Activated CD8-positive, alpha-beta memory T cell treated with anti-CD3 and anti-CD28 coated beads, Interleukin-2, amount 50 U/mL, for 24 hours (primary cell): ENCODE measurements around the gene MAD2L1BP.

Experiments
- DNase-seq: peaks from one replicate; pipeline ENCODE4 v3.0.0-alpha.2; 2020; ENCODE audit errors: extremely low read depth

The MAD2L1BP gene

DNA sequence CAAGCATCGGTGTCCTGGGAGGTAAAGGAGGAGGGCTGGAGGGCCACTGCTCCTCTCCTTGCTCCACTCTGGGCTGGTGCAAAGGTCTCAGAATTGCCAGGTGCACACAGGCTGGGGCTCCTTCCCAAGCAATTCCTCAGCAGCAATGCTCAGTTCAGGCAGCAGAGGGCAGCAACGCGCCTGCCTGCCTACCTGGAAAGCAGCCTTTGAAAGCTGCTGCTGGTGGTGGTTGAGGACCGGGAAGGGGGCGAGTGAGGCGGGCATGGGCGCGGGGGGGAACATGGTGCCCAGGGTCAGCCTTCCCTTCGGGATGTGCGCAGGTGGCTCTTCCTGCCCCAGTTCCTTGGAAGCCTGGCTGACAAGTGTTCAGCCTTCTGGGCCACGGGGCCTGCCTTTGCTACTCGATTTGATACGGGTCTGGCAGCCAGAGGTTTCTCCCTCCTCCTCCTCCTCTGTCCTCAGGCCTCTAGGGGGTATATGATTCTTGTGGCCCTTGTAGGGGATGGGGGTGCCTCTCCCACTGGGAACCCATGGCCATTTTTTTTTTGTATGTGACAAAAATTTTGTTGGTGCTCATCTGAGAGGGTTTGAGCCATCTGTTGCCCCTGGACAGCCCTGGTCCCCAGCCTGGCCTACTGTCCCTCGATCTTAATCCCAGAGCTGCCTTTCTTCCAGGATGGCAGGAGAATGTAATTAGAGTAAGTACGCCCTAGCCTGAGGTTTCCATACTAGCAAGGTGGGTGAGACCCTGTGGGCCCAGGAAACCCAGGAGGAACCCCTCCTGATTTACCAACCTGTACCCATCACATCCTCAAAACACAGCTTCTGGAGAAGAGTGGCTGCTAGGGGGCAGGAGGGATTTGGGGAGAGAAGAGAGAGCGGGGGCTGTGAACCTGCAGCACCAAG, 31.9 kb downstream of the MAD2L1BP start:
- peak; percentile 47 for DNase-seq

DNA sequence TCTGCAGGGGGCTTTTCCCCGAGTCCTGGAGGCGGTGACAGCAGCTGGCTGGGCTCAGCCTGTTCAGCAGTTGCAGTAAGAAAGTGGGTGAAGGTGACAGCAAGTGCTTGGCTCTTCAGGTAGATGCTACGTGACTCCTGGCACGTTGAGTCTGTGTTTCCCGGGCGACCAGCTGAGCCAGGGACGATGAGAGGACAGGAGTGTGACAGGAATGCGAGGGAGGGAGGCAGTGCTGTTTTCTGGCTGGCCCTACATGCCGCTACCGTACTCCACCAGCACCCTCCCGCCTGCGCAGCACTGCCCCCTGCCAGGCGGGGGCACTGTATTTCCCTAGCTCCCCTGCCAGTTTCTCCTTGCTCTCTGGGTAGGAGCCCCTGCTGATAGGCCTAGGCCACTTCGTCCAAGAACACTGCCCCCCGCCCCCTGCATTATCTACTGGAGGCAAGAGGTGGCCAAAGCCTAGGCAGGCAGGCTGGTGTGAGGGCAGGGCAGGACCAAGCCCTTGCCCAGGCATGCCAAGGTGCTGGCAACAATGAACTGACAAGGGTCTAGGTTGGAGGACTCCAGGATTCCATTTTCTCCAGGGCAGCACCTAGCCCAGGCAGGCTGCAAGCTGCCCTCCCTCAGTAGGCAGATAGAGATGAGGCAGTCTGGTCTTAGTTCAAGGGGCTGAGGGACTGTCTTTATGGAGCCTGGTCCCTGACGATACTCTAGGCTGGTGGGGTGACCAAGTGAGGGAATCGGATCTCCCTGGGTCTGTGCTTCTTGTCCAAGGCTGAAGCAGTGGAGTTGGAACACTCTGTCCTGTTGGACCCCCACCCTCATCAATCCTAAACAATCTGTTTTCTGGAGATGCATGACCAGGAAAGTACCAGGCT, 32.8 kb downstream of the MAD2L1BP start:
- no peak for DNase-seq

DNA sequence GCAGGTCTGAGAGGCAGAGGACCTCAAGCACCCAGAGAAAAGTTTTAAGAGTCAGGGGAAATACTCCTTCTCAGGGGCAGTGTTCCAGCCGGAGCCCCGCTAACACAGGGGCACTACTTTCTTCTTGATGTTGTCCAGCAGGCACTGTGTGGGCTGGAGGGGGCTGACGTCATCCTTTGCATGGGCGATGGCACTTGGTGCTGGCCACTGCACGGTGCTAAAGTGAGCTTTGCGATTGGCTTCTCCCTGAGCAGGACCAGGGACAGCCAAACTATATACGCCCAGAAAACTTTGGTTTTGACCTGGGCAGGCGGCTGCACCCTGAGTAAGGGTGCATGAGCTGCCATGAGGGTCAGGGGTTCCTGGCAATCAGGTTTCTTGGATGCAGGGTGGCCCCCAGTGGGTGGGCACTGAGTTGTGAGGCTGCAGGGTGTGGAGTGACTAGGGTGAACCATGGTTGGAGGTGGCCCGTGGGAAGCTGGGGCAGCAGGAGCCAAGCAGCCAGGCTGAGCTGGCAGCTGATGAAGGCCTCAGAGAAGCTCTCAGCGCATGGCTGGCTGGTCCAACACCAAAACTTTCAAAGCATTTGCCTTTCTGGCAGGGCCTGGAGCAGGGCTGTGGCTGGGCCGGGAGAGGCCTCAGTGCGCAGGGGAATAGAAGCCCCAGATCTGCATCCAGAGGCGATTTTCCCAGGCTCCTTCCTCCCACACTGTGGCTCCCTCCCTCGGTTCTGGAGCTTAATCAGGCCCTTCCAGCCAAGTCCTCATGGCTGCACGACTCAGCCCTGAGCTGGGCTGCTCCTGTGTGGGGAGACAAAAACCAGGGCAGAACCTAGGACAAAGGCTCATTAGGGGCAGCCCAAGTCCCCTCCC, 33.6 kb downstream of the MAD2L1BP start:
- DNase-seq: no peak

DNA sequence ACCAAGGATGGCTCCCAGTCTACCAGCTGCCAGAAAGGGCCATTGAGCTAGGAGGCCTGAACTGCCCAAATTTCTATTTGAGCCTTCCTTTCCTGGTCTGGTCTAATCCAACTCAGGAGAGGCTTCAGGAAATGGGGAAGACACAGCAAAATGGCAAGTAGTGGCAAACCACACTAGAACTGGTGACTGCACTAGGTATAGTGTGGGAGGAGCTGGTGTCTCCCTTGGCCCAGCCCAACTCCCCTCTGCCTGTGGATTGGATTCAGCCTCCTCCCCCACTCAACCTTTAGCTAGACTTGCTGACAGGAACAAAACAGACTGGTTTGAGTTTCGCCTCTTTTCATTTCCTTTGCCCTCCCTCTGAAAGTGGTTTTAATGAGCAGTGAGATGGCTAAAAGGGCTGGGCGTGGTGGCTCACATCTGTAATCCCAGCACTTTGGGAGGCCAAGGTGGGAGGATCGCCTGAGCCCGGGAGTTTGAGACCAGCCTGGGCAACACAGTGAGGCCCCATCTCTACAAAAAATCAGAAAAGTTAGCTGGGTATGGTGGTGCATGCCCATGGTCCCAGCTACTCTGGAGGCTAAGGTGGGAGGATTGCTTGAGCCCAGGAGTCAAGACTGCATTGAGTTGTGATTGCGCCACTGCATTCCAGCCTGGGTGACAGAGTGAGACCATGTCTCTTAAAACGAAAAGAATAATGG, 34.4 kb downstream of the MAD2L1BP start:
- no peak for DNase-seq

DNA sequence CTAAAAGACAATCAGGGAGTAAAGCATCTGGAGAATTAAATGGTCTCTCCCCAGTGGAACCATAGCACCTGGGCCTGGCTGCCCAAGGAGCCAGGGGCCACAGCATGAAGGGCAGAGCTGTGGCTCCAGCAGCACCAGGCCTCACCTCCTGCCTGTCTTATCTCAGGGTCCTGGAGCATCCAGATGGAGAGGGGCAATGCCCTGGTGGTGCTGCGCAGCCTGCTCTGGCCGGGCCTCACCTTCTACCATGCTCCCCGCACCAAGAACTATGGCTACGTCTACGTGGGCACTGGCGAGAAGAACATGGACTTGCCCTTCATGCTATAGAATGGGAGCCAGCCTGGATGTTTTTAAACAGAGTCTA, 35.0 kb downstream of the MAD2L1BP start:
- DNase-seq: no peak

DNA sequence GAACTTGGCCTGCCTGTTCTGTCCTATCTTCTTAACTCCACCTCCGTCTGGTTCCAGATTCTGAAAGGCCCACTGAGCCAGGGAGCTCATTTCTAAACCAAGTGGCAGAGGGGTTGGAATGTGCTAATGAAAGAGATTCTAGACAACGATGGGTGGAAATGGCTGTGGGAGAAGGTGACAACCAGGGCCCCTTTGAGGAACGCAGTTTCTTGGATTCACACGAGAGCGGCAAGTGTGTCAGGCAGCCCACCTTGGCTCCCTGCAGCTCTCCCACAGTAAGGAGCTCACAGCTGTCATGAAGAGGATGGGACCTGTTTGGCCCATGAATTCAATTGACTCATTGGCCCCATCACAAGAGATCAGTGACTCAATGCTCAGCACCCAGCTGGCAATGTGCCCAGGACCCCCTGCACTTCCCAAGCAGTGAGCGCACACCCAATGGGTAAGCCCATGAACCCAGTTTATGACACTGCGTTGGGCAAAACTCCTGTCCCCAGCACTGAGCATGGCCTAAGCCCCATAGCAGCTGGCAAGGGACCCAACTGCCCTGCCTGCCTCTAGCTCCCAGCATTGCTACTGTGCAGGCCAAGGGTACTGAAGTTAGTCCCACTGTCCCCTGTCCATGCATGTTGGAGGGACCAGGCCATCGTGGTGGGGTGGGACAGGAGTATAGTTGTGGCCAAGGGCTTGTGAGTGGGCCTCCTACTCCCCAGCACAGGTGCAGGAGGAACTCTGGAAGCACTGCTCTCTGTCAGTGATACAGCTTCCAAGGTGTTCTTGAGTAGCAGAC, 35.6 kb downstream of the MAD2L1BP start:
- no peak for DNase-seq

DNA sequence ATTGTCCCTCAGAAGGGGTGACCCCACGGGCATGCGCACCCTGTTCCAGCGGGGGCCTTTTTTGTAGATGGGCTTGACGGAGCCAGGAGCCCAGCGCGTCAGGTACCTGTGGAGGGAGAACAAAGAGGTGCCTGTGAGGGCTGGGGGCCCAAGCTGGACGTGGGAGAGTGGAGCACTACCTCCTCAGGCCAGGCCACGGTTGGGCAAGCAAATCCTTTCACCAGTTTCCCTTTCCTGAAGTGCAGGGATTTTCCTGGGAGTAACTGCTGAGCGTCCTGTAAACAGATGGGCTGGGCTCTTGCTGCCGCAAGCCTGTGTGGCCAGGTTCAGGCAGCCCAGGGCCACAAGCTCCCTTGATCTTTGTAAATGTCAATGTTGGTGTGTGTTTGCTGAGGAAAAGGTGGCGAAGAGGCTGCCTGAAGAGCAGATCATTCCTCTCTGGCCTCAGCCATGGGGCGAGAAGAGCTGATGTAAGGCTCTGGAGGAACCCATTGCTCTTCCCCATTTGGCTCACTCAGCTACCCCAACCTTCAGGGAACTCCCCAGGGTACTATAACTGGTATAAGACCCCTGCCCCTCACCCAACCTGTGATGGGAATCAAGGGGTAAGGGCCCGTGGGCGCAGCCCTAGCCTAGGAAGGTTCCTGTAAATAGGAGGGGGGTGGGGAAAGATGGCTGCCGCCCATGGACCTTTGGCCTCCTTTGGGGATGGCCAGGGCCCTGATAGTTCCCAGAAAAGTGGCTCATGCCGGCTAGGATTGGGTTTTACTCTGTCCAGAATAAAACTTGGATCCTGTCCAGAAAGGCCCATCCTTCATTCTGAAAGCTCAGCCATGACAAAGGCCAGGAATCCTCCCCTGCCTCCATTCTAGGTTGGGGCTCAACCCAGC, 36.4 kb downstream of the MAD2L1BP start:
- no peak for DNase-seq

DNA sequence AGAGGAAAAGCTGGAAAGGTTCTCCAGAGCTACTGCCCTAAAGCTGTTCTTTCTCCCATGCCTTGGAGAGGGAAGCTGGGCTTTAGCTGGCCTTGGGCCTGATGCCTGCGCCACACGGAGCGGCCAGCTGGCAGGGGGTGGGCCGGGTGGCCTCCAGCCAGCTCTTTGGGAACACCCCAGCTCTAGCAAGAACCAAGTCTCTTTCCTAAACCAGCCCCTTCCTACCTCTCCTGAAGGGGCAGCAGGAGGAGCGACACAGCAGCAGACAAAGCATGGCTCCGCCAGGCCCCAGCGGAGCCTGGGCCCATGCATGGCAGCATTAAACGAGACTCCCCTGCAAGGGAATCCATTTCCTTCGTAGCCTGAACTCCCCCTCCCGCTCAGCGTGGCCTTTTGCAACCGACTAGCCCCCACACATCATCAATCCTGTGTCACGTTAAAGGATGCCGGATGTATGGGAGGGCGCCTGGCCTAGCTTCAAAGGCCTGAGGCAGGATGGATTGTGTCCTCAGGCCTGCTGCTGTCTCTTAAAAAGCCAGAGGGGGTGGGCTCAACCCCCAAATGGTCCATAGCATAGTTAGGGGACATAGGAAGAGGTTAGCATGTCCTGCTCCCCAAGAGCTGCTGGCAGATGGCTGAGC, 37.9 kb downstream of the MAD2L1BP start:
- DNase-seq: no peak

DNA sequence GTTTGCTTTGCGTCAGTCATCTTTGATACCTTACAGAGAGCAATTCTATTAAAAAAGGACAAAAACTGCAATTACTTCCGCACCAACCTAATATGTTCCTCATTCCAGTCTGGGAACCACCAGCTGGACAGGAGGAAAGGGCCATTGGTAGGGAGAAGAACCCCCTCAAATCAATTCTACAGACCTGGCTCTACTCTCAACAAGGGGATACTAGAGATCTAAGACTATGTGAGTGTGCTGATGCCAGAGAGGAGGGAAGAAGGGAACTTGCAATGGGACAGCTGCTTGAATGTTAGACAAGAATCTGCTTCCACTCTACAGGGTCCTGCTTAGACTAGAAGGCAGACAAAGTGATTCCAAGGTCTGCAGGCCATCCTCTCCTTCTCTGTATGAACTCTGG, 38.7 kb downstream of the MAD2L1BP start:
- no peak for DNase-seq

DNA sequence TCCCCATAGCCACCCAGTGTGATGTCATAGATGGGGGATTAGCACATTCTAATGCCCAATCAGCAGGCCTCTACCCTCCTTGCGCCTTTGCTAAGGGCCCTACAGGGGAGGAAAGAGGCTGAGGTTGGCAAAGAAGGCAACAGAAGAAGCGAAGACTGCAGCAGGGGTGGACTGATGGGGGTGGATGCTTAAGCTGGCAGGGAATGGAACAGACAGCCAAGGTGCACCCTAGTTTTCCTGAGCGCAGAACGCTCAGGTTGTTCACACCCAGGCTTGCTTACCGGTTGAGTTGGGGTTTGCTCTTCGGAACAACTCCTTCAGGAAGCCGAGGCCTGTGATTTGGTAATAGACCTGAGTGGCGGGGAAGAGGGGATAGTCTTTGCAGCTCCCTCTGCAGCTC, 39.3 kb downstream of the MAD2L1BP start:
- DNase-seq: no peak

DNA sequence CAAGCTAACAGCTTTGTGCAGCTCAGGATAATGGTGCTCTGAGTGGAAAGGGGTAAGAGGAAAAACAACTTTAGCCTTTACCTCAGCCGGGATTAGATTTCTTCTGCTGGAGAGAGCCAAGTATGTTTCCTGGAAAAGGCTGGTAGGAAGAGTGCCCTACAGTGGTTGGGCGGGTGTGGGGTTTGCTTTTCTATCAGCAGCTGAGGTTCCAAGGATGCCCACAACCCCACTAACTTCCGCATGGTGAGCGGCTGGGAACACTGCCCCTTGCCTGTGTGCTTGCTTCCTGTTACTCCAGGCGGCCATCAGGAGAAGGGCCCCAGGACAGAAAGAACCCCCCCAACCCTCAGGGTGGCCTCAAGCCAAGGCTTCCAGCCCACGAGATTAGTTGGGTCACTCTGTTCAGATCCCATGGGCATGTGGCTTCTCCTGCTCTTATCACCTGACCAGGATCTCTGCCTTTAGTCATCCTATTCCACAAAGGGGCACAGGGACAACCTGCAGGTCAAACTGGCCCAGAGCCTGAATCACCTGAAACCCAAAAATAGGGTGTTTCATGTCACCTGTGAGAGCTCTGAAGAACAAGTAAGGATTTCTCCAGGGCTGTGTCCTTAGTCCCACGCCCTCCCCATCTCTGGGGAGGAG, 41.4 kb downstream of the MAD2L1BP start:
- DNase-seq: no peak

DNA sequence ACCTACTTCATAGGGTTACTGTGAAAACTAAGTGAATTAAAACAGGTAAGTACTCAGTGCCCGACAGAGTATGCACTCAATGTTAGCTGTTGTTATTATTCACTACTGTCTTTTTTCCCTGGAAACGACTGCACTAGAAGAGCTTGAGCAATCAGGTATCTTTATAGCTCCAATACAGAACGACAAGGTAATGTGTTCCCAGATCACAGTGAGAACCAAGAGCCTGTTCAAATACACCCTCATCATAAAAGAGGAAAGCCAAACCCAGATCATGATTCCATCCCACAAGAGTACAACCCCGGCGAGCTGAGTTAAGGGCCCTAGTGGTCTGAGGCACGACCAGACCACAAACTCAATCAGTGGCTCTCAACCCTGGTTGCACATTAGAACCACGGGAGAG, 42.1 kb downstream of the MAD2L1BP start:
- DNase-seq: no peak

DNA sequence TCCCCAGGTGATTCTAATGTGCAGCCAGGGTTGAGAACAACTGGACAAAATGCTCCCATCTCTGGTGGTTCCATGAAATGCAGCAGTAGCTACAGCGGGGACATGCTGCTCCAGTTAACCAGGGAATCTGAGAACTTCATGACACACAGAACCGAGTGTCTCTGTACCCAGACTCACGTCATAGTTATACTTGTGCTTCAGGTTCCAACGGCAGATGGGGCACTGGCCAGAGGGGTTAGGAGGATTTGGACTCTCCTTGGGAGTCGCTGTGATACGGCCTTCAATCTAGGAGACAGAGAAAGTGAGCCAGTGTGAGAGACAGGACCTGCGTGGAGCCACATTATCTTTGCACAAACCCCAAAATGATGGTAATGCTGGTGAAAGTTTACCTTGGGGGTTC, 42.7 kb downstream of the MAD2L1BP start:
- DNase-seq: no peak

DNA sequence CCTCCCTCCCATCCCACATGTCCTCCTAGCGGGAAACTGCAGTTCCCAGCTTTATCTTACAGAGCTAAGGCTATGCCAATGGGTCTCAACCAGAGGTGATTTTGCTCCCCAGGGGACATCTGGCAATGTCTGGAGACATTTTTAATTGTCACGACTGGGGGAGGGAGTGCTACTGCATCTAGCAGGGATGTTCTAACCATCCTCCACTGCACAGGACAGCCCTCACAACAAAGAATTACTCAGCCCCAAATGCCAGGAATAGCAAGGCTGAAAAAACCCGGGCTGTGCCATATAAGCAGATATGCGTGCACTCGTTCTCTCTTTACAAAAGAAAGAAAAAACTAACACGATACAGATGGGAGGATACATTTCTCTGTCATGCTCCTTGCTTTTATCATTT, 43.4 kb downstream of the MAD2L1BP start:
- no peak for DNase-seq

DNA sequence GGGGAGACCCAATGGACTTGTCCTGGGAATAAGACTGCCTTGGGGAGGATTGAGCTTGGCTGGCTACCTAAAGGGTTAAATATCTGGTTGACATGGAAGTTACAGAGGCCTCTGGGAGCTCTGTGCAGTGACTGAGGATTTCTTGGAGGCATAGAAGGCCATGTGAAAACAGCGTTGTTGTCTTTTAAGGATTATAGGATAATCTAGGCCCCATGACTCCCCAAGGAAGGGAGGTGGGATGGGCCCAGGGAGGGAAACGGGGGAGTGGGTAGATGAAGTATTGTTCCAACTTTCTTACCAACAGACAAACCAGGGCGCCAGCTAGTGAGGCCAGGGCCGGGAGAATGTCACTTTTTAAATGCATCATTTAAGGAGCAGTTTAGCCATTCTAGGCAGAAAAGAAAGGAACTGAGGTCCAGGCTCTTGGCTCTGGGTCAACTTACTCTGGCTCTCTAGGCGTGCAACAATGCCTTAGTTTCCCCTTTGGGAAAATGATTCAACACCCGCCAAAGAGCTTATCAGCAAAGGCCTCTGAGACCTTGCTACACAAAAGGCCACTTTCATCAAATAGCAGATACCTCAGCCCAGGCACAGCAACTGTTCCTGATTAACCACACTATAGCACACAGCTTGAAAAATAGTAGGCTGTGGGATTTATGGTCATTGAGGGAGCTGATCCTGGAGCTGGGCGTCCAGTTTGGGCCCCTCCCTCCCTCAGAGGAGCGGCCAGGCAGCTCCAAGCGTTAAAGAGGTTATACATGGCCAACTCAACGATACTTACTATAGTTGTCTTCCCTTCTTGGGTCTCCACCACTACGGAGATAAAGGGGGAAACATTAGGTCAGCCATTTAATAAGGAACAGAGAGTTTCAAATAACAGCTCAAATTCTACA, 44.9 kb downstream of the MAD2L1BP start:
- DNase-seq: no peak

DNA sequence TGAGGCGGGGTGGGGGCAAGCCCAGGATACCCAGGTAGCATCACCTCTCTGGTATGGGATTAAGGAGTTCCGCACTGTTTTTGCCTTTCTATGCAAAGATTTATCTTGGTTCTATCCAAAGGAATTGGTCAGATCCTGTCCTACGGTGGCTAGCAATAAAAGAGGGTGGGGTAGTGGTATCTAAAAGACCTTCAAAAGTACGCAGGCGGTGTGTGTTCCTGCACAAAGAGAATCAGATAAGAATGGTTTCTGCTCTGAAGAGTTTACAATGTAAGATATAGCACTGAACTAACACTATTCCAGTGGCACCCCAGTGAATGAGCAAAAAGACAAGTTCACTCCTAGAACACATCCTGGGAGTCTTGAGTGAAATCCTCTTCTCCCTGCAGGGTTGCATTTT, 45.7 kb downstream of the MAD2L1BP start:
- DNase-seq: no peak

DNA sequence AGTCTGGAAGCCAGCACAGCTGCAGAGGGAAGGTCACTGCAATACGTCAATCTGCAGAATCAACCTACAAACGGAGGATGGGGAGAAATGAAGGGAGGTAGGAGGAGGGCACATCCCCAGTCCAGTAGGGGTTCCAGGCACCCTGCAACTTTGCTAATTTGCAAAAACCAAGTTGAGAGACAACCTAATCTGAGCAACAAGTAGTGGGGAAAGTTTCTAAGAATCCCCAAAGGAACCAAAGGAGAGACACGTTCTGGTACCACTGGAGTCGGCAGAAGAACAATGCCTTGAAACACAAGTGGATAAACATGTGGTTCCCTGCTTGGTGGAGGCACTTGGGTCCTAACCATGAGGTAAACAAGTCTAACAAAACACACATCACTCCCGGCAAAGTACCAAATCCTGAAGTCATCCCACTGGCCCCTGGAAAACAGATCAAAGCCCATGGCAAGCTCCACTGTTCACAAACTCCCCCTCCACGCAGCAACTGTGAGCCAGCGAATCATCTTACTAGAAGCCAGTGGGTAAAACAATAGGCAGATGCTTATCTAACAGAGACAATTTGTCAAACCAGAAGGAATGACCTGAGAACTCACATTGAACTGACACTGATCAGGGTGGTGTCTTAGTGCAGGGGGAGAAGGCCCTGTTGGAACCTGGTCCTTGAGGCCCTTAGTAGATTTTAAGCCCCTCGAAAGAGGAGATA, 47.2 kb downstream of the MAD2L1BP start:
- DNase-seq: no peak
